ENCODE data around the gene TRIM9. TPM values are rescaled to one million over a fixed set of nuclear protein-coding genes. Genes with fewer than 3 reads are reported as not detected.
"Not testable (repeated sequence)": the region's sequence is repeated elsewhere in the genome, so short reads cannot be mapped to it uniquely, and the experiment has no call there.

Gene TRIM9
- total RNA-seq, 2 experiments from 2014 or later = 0.56 to 0.79 TPM

DNA sequence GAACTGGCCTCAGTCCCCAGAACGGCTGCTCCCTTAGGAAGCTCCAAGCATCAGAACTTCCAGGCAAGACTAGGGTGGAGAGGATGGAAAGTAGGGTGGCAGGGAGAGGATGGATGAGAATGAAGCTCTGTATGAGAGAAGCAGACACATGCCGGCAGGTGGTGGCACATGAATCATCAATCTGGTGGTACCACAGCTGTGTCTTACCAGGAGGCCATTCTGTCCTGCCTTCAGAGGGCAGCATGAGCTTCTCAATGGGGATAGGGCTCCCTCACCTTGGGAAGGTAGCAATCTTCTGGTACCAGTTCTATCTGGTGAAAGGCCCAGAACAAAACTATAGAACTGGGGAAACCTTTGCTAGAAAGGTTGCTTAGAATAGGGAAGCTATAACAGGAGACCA, 95.2 kb downstream of the TRIM9 start:
- ATAC-seq = no peak
- CTCF ChIA-PET = no interaction called here

DNA sequence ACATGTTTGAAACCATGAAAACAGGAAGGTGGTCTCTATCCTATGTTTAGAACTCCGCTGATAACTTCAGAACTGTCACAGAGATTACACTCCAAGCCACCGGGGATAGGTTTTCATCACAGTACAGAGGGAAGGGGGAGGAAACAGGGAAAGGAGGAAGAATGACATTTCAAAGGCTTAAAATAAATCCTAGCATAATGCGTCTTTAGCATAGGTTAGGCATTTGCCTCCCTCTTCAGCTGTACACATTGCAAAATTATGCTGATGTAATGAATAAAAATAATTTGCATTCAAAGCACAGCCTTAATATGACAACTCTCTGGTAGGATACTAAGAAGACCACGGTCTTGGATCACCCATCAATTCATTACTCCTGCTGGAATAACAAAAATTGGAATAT, 96.3 kb downstream of the TRIM9 start:
- Mint-ChIP-seq H3K4me1 (no peaks in the 10 kb centered on the region), H3K27ac (no peak overlapping the region), H3K36me3 (no peaks in the 10 kb centered on the region), H3K27me3 (peaks cover 4% of the 10 kb centered on the region), H3K4me3 (no peak overlapping the region), H3K9me3 (ENCODE audit: low read depth) (no peaks in the 10 kb centered on the region)
- no peak for DNase-seq
- no peak for ATAC-seq
- CTCF ChIA-PET = no interaction called here

More for the DNA sequence above, 95.2 kb downstream of the TRIM9 start:
- DNase-seq = no peak
- peaks cover 10% of the 10 kb centered on the region for H3K27me3 Mint-ChIP-seq
- no peak overlapping the region for H3K27ac Mint-ChIP-seq
- H3K4me1 Mint-ChIP-seq = no peaks in the 10 kb centered on the region
- H3K36me3 Mint-ChIP-seq = no peaks in the 10 kb centered on the region
- H3K9me3 Mint-ChIP-seq (ENCODE audit: low read depth) = no peaks in the 10 kb centered on the region
- no peak overlapping the region for H3K4me3 Mint-ChIP-seq

DNA sequence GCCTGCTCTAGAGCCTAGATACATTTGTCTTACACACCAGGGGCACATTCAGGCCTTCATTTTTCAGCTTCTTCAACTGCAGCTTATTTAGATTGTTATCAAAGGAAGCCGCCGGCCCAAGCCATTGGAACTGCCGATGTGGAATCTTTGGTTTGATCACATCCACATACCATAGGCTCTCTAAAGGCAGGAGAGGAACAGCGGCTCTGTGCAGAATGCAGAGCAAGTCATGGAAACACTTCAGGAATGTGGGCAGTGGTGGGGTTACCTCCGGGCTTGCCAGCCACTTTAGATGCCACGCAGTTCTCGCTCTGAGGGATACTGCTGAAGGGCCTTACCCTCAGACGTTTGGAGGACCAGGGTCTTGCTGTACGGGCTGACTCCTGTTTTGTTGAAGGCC, 97.2 kb downstream of the TRIM9 start:
- ATAC-seq (no peak), DNase-seq (no peak)
- Mint-ChIP-seq H3K27ac (no peak overlapping the region), H3K9me3 (ENCODE audit: low read depth) (no peaks in the 10 kb centered on the region), H3K36me3 (no peaks in the 10 kb centered on the region), H3K4me3 (no peak overlapping the region), H3K4me1 (no peaks in the 10 kb centered on the region), H3K27me3 (no peaks in the 10 kb centered on the region)
- CTCF ChIA-PET = no interaction called here

DNA sequence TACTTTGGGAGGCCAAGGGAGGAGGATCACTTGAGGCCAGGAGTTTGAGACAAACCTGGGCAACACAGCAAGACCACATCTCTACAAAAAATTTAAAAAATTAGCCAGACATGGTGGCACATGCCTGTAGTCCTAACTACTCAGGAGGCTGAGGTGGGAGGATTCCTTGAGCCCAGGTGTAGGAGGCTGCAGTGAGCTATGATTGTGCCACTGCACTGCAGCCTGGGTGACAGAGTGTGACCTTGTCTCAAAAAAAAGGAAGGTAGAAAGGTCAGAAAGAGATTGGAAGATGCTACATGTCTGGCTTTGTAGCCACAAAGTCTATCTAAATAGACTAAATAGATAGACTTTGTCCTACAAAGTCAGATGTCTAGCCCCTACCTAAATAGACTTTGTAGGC, 100.7 kb downstream of the TRIM9 start:
- H3K9me3 Mint-ChIP-seq (ENCODE audit: low read depth); ATAC-seq; H3K36me3 Mint-ChIP-seq; H3K4me3 Mint-ChIP-seq; H3K27ac Mint-ChIP-seq; DNase-seq; CTCF ChIA-PET; H3K4me1 Mint-ChIP-seq; H3K27me3 Mint-ChIP-seq: not testable (repeated sequence)

DNA sequence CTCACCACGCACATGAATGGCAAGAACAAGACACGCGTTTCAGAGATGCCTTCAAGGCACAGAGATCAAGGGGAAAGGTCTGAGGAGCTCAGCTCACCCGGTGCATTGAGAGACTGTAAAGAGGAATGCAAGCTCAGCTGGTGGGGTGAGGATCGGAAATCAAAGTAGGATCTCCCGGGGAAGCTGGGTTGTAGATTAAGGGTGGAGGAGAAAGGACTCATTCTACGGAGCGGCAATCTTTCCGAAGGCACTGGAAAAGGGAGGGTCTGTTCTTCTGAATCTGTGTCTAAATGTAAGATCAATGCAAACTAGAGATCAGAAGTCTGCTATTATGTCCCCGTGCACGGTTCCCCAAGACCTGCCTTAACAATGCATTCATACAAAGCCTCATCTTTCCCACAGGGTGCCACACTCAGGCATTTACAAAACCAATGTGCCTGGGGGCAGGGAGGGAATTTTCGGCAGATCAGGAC, 109.0 kb downstream of the TRIM9 start:
- no peak for DNase-seq
- Mint-ChIP-seq H3K27me3 (peaks cover 4% of the 10 kb centered on the region), H3K4me1 (no peaks in the 10 kb centered on the region), H3K4me3 (no peak overlapping the region), H3K9me3 (ENCODE audit: low read depth) (no peaks in the 10 kb centered on the region), H3K36me3 (no peaks in the 10 kb centered on the region), H3K27ac (no peak overlapping the region)
- ATAC-seq = no peak
- CTCF ChIA-PET = no interaction called here

DNA sequence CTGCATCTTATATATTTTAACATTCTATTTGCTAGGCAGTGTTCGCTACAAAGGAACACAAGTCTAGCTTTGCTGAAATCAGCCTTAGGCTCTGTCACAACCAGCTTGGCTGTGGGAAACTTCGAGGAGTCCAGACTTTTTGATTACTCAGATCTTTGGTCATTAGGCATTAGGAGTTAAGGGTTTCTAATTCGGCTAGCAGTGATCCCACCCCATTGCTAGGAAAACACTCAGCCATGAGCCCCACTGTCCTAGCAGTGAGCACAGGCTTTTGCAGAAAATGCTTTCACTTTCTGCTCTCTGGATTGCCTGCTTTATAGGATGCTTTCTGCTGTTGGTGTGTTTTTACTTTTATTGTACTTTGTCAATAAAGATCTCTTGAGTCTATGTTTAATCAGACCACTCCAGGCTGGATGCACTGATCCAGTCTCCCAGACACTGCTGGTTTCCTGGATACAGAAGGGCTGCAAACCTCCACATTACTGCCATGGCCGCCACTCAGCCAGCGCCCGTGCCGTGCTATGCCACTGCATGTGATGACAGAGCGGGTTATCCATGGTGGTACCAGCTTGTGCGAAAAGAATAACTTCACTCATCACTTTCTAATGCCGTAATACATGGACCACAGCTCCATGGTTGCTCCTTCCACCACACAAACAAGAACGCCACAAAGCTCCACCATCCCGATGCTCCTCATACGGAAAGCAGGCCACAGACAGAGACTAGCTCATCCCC, 109.6 kb downstream of the TRIM9 start:
- Mint-ChIP-seq H3K4me3 (no peak overlapping the region), H3K36me3 (no peaks in the 10 kb centered on the region), H3K4me1 (no peaks in the 10 kb centered on the region), H3K27ac (no peak overlapping the region), H3K27me3 (peaks cover 4% of the 10 kb centered on the region), H3K9me3 (ENCODE audit: low read depth) (no peaks in the 10 kb centered on the region)
- DNase-seq = no peak
- CTCF ChIA-PET = no interaction called here
- no peak for ATAC-seq

DNA sequence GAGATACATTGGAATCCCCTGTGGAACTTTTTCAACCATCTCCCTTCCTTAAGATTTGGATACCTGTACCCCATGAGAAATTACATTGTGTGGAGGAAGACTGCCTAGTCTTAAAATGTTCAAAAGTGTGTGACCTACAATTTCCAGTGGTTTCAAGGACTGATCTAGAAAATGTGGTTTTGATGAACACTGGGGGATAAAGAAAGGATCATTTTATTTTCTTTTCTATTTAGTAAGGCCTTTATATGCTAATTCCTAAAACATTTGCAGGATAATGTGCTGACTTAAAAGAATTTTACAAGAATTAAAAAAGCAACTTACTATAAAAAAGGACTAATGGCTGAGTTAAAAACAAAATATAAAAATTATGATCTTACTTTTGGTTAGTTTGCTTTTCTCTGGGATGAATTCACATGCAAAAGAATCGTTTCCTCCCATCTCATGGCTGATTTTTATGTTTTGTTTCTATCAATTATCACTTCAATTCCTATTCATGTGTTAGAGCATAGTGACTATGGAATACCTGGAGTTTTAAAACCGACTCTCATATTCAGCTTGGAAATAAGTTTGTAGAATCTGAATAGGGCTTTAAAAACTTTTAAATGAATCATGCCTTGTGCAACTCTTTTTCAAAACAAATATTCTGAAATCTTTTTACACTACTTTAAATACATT, 110.7 kb downstream of the TRIM9 start:
- DNase-seq (no peak), ATAC-seq (no peak)
- no peaks in the 10 kb centered on the region for H3K4me1 Mint-ChIP-seq
- H3K36me3 Mint-ChIP-seq = no peaks in the 10 kb centered on the region
- no peaks in the 10 kb centered on the region for H3K9me3 Mint-ChIP-seq (ENCODE audit: low read depth)
- CTCF ChIA-PET = no interaction called here
- no peak overlapping the region for H3K4me3 Mint-ChIP-seq
- peaks cover 8% of the 10 kb centered on the region for H3K27me3 Mint-ChIP-seq
- H3K27ac Mint-ChIP-seq = no peak overlapping the region

DNA sequence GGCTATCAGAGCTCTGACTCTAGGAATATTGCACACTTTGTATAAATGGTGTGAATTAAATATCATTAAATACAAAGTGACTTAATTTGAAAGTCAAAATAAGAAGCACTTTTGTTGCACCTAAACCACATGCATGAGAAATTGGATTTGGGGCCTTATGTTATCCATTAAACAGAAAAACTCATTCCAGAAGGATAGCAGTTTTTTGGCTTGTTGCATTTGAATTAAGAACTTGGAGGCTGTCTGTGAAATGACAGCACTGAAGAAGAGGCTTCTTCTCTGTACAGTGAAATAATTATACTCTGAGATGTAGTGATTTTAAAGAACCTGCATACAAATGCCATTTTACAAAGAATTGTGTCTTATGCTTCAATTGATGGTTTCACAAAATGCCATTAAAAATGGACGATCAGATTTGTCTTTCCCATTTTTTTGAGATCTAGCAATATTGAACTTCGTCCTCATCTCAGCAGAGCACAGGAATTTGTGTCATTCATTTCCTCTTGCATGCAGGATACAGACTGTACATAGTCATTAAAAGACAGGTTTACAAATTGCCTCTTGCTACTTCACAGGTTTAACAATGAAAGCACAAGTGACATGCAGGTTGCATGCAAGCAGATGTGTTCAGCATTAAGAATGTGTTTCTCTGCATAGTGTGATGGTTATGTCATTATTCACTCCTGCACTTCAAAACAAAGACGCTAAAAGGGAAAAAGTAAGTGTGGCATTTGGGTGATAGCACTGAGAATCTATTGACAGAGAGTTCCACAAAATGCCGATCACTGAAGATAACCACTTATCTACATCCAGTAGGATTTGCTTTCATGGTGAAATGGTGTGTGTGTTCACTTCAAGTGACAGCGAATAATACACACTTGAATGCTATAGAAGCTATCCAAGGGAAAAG, 114.7 kb downstream of the TRIM9 start:
- Mint-ChIP-seq H3K4me3 (no peak overlapping the region), H3K9me3 (ENCODE audit: low read depth) (no peaks in the 10 kb centered on the region), H3K27ac (no peak overlapping the region), H3K27me3 (peaks cover 18% of the 10 kb centered on the region), H3K4me1 (no peaks in the 10 kb centered on the region), H3K36me3 (no peaks in the 10 kb centered on the region)
- DNase-seq = no peak
- CTCF ChIA-PET = no interaction called here
- no peak for ATAC-seq

DNA sequence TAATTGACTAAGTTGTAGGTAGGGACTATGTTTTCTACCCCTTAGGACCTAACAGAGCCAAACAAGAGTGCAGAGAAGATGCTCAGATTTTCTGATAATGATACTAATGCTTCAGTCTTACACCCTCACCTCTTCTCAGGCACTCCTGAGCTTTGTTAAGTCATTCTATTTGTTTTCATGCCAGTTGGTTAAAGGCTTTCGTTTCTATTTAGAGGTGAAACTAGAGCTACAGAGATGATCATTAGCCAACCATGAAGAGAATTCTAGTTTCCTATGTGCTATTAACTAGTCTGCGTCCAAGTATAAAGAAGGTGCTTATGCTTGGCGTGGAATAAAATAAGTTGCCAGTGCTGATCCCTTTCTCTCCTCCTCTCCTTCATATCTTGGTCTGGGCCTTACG, 116.0 kb downstream of the TRIM9 start:
- Mint-ChIP-seq H3K4me1 (no peaks in the 10 kb centered on the region), H3K27me3 (peaks cover 25% of the 10 kb centered on the region), H3K36me3 (no peaks in the 10 kb centered on the region), H3K9me3 (ENCODE audit: low read depth) (no peaks in the 10 kb centered on the region), H3K27ac (no peak overlapping the region), H3K4me3 (no peak overlapping the region)
- DNase-seq = no peak
- no peak for ATAC-seq
- CTCF ChIA-PET = interaction anchor here (0.7 kb wide), 1 partner anchor 19 kb away, joined by 4 read pairs; no protein-coding TSS in a partner anchor

DNA sequence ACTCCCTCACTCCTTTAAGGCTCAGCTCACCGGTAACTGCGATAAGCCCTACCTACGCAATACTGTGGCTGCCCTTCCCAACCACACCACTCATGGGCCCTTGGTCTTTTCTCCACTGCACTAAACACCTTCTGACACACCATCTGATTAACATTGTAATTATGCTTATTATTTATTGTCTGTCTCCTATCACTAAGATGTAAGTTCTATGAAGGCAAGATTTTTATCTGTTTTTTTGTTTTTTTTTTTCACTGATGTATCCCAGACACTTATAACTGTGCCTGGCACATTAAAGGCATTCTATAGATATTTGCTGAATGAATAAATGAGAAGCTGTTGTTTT, 116.4 kb downstream of the TRIM9 start:
- Mint-ChIP-seq H3K4me3 (no peak overlapping the region), H3K27me3 (peaks cover 25% of the 10 kb centered on the region), H3K36me3 (no peaks in the 10 kb centered on the region), H3K9me3 (ENCODE audit: low read depth) (no peaks in the 10 kb centered on the region), H3K27ac (no peak overlapping the region), H3K4me1 (no peaks in the 10 kb centered on the region)
- ATAC-seq = no peak
- CTCF ChIA-PET = interaction anchor here (0.7 kb wide), 1 partner anchor 19 kb away, joined by 4 read pairs; no protein-coding TSS in a partner anchor
- no peak for DNase-seq

DNA sequence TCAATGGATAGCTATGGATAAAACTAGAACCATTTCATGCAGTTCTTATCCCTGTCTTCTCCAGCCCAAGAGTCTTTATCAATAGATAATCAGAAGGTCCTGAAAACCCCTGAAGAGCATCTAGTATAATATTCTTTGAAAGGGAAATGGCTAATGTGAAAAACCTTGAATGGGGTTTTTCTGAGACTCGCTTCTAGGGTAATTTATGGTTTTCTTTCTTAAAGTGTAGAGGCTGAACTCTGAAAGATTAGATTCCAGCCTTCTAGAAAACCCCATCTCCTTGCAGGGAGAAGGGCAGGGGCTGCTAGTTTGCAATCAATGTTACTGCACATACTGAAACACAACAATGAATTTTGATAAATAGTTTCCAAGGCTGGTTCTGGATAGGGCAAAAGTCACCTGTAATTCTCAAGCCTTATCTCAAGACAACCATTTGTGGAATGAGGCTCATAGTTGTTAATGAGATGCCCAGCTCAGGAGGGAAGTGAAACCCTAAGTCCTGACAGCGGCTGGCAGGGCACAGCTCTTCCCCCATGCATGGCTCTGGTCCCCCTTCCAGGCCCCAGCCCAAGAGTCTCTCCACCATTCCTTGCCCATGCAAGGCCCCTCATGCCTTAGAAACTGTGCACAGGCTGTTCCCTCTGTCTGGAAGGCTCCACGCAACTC, 116.9 kb downstream of the TRIM9 start:
- Mint-ChIP-seq H3K9me3 (ENCODE audit: low read depth) (no peaks in the 10 kb centered on the region), H3K36me3 (no peaks in the 10 kb centered on the region), H3K27ac (no peak overlapping the region), H3K4me1 (no peaks in the 10 kb centered on the region), H3K4me3 (no peak overlapping the region), H3K27me3 (peaks cover 25% of the 10 kb centered on the region)
- ATAC-seq (no peak), DNase-seq (no peak)
- CTCF ChIA-PET = no interaction called here

DNA sequence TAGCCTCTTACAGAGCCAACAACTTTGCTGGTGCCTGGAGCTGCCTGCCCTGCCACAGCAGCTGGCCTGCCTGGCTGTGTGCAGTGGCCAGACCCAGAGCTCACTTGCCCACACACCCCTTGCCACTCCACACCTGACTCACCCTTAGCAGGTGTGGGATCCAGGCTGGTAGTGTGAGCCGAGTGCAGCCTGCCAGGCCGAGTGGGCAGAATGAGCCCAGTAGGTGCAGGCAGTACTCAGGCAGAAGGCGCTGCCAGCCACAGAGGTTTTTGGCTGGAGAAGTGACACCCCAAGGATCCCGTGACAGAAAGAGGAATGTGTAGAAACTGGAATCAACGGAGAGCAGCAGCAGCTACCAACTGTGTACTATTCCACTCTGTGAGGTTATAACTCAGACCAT, 120.8 kb downstream of the TRIM9 start:
- CTCF ChIA-PET = interaction anchor here (0.7 kb wide), 1 partner anchor 273 kb away, joined by 3 read pairs; no protein-coding TSS in a partner anchor
- H3K9me3 Mint-ChIP-seq (ENCODE audit: low read depth) = no peaks in the 10 kb centered on the region
- DNase-seq (no peak), ATAC-seq (no peak)
- H3K27ac Mint-ChIP-seq = no peak overlapping the region
- H3K4me1 Mint-ChIP-seq = no peaks in the 10 kb centered on the region
- H3K27me3 Mint-ChIP-seq = peaks cover 28% of the 10 kb centered on the region
- H3K36me3 Mint-ChIP-seq = no peaks in the 10 kb centered on the region
- no peak overlapping the region for H3K4me3 Mint-ChIP-seq

DNA sequence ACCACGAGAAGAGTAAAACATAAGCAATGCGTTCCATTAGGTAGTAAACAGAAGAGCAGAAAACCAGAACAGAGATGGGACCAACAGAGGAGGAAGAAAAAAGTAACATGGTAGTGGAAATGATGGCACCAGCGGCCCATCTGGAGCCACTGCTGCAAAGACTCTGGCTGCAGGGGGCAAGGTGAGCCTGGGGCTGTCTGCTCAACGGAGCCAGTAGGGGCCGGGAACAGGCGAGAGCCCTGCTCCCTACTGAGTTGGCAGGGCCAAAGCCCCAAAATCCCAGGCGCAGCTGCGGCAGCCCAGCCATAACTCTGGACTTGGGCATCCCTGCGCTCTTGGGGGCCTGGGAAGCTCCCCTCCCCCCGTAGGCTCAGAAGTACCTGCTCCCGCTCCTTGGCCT, 122.2 kb downstream of the TRIM9 start:
- Mint-ChIP-seq H3K27me3 (peaks cover 24% of the 10 kb centered on the region), H3K9me3 (ENCODE audit: low read depth) (no peaks in the 10 kb centered on the region), H3K27ac (no peak overlapping the region), H3K4me3 (no peak overlapping the region), H3K36me3 (no peaks in the 10 kb centered on the region), H3K4me1 (no peaks in the 10 kb centered on the region)
- CTCF ChIA-PET = no interaction called here
- ATAC-seq (no peak), DNase-seq (no peak)

All from activated CD8-positive, alpha-beta memory T cell treated with anti-CD3 and anti-CD28 coated beads, Interleukin-2, amount 10 ng/mL, durations not matched to agents 7 days and 5 days (primary cell).